ENCODE measurements around the gene ARHGAP25. TPM values are rescaled to one million over a fixed set of nuclear protein-coding genes. Genes with fewer than 3 reads are reported as not detected.

Gene ARHGAP25
- total RNA-seq, 2 experiments from 2014 or later: 79.8 to 87.7 TPM

- DNase-seq: no peak
- Mint-ChIP-seq H3K36me3 (peaks cover 32% of the 10 kb centered on the region), H3K4me1 (ENCODE audit: low read depth) (peaks cover 89% of the 10 kb centered on the region), H3K27me3 (no peaks in the 10 kb centered on the region), H3K9me3 (peaks cover 11% of the 10 kb centered on the region), H3K4me3 (no peak overlapping the region), H3K27ac (peak overlapping the region; percentile 64)
- intact Hi-C loops (cut with micrococcal nuclease): no loop called here
- POLR2A ChIA-PET: no interaction called here
- CTCF ChIA-PET: interaction anchor here (1.3 to 1.8 kb wide), 4 partner anchors 10 to 288 kb away, joined by 3 to 6 read pairs (median 4); partner anchors contain the start of genes APLF and FBXO48
These were observed 20.5 kb downstream of the ARHGAP25 start for GRCh38 chr2:68755071-68755470.

- Mint-ChIP-seq H3K27ac (peak overlapping the region; percentile 30), H3K9me3 (peaks cover 11% of the 10 kb centered on the region), H3K27me3 (no peaks in the 10 kb centered on the region), H3K36me3 (peaks cover 32% of the 10 kb centered on the region), H3K4me3 (no peak overlapping the region), H3K4me1 (ENCODE audit: low read depth) (peaks cover 90% of the 10 kb centered on the region)
- ChIA-PET POLR2A (no interaction called here), CTCF (interaction anchor here (0.7 to 1.9 kb wide), 11 partner anchors 8 to 289 kb away, joined by 3 to 9 read pairs (median 4); partner anchors contain the start of genes APLF and FBXO48)
- intact Hi-C loops (cut with micrococcal nuclease): no loop called here
- DNase-seq: no peak
These were observed 21.6 kb downstream of the ARHGAP25 start for GRCh38 chr2:68756178-68756577.

DNA sequence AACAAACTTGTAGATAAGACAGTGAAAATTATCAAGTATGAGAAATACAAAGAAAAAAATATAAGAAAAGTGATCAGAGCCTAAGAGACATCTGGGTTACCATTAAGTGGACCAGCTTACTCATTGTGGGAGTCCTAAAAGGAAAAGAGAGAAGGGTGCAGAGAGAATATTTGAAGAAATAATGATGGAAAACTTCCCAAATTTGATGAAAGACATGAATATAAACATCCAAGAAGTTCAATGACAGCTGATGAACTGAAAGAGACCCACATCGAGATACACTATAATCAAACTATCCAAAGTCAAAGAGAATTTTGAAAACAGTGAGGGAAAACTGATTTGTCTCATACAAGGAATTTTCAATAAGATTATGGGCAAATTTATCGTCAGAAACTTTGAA, 22.5 kb downstream of the ARHGAP25 start:
- Mint-ChIP-seq H3K36me3 (peaks cover 30% of the 10 kb centered on the region), H3K27me3 (no peaks in the 10 kb centered on the region), H3K4me1 (ENCODE audit: low read depth) (peaks cover 90% of the 10 kb centered on the region), H3K4me3 (no peak overlapping the region), H3K9me3 (peaks cover 11% of the 10 kb centered on the region), H3K27ac (peak overlapping the region; percentile 30)
- ChIA-PET POLR2A (interaction anchor here (0.9 kb wide), 1 partner anchor 9 kb away, joined by 3 read pairs; no protein-coding TSS in a partner anchor), CTCF (interaction anchor here (0.7 to 1.9 kb wide), 5 partner anchors 7 to 150 kb away, joined by 3 to 9 read pairs (median 4); no protein-coding TSS in a partner anchor)
- intact Hi-C loops (cut with micrococcal nuclease): no loop called here
- DNase-seq: no peak

- intact Hi-C loops (cut with micrococcal nuclease): loop anchor here (1.0 kb wide), 2 partner anchors 11 to 13 kb away; no protein-coding TSS in a partner anchor
- no peak for DNase-seq
- Mint-ChIP-seq H3K27ac (peak overlapping the region; percentile 91), H3K4me1 (ENCODE audit: low read depth) (peaks cover 92% of the 10 kb centered on the region), H3K4me3 (peak overlapping the region; percentile 31), H3K9me3 (peaks cover 2% of the 10 kb centered on the region), H3K36me3 (peaks cover 8% of the 10 kb centered on the region), H3K27me3 (no peaks in the 10 kb centered on the region)
- ChIA-PET POLR2A (interaction anchor here (1.0 to 1.3 kb wide), 5 partner anchors 9 to 146 kb away, joined by 3 to 5 read pairs (median 3); no protein-coding TSS in a partner anchor), CTCF (interaction anchor here (0.6 to 8.0 kb wide), 9 partner anchors 9 to 165 kb away, joined by 3 to 161 read pairs (median 3); partner anchors contain the start of gene ARHGAP25)
These were observed 27.5 kb downstream of the ARHGAP25 start for GRCh38 chr2:68762100-68762499.

DNA sequence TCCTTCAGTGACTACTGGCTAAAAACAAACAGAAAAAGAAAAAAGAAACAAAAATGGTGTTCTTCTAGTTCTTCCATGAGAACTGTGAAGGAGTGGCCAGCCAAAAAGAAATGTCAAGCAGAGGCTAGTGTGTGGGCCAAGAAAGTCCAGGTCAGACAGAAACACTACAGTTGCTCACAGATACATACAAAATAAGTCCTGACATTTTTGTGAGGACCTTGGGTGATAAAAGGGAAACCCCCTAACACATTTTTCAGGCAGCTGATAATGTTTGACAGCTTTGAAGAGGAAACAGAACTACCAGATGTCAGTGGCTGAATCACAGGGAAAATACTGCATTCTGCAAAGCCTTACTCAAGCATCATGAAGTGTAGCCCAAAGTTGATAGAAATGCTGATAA, 28.1 kb downstream of the ARHGAP25 start:
- intact Hi-C loops (cut with micrococcal nuclease): loop anchor here (1.0 kb wide), 2 partner anchors 11 to 13 kb away; no protein-coding TSS in a partner anchor
- H3K9me3 Mint-ChIP-seq: no peaks in the 10 kb centered on the region
- peaks cover 6% of the 10 kb centered on the region for H3K36me3 Mint-ChIP-seq
- no peaks in the 10 kb centered on the region for H3K27me3 Mint-ChIP-seq
- ChIA-PET CTCF (interaction anchor here (0.6 to 8.0 kb wide), 10 partner anchors 9 to 296 kb away, joined by 3 to 161 read pairs (median 4); partner anchors contain the start of genes ARHGAP25 and FBXO48), POLR2A (interaction anchor here (1.0 to 1.3 kb wide), 5 partner anchors 9 to 146 kb away, joined by 3 to 5 read pairs (median 3); no protein-coding TSS in a partner anchor)
- H3K27ac Mint-ChIP-seq: peak overlapping the region; percentile 91
- H3K4me1 Mint-ChIP-seq (ENCODE audit: low read depth): peaks cover 93% of the 10 kb centered on the region
- no peak for DNase-seq
- H3K4me3 Mint-ChIP-seq: peak overlapping the region; percentile 42

DNA sequence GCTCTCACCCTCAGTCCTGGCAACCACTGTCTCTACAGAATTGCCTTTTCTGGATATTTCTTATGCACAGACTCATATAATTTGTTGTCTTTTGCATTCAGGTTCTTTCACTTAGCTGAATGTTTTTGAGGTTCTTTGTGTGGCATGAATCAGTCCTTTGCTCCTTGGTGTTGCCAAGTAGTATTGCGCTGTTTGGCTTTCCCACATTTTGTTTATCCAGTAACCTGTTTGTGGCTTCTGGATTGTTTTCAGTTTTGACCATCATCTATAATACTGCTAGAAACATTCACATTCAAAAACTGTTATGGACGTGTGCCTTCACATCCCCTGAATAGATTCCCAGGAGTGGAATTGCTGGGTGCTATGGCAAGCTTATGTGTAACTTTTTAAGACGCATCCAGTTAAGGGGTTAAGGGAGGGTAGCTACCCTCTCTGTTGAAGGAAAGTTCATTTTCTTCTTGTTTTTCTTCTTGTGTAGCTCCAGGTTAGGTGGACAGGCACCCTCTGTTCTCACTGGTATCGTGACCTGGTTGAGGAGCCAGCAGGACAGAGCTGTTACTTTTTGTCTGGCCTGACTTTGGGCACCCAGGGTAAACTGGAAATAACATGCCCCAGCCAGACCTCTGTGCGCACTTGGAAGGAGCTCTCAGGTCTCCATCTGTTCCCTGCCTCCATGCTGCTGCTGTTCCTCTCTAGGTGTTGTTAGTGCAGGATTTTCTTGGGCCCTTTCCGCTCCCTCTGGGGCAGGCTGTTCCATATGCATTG, 29.6 kb downstream of the ARHGAP25 start:
- intact Hi-C loops (cut with micrococcal nuclease): no loop called here
- ChIA-PET POLR2A (interaction anchor here (1.0 to 2.0 kb wide), 7 partner anchors 11 to 144 kb away, joined by 4 to 10 read pairs (median 5); partner anchors contain the start of gene ARHGAP25), CTCF (interaction anchor here (0.9 to 8.0 kb wide), 13 partner anchors 8 to 301 kb away, joined by 3 to 161 read pairs (median 7); no protein-coding TSS in a partner anchor)
- H3K36me3 Mint-ChIP-seq: peaks cover 8% of the 10 kb centered on the region
- peaks cover 93% of the 10 kb centered on the region for H3K4me1 Mint-ChIP-seq (ENCODE audit: low read depth)
- H3K27me3 Mint-ChIP-seq: no peaks in the 10 kb centered on the region
- H3K9me3 Mint-ChIP-seq: no peaks in the 10 kb centered on the region
- H3K4me3 Mint-ChIP-seq: peak overlapping the region; percentile 73
- no peak for DNase-seq
- peak overlapping the region; percentile 87 for H3K27ac Mint-ChIP-seq

DNA sequence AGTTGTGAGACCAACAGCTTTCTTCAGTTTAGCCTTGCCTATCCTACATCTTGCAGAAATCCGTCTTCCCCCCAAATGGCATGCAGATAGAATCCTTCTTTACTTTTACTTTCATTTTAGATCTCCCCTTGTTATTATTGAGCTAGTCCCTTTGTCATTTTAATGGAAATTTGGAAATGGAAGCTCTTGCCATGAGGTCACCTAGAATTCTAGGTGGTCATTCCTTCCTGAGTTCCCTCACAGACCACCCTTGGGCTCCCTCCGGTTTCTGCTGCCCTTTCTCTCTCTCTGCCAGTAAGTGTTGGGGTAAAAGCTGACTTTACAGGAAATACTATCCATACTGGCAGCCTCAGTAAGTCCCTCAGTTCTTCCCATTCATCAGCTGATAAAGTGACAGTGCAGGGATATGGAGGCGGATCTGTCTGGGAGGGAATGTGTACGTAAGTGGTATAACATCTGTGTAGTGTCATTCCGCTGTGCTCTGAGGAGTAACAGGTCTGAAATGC, 30.2 kb downstream of the ARHGAP25 start:
- H3K27ac Mint-ChIP-seq: peak overlapping the region; percentile 87
- intact Hi-C loops (cut with micrococcal nuclease): loop anchor here (5.0 kb wide), 2 partner anchors 113 to 378 kb away; no protein-coding TSS in a partner anchor
- DNase-seq: no peak
- H3K36me3 Mint-ChIP-seq: peaks cover 8% of the 10 kb centered on the region
- H3K9me3 Mint-ChIP-seq: no peaks in the 10 kb centered on the region
- POLR2A ChIA-PET: interaction anchor here (0.8 to 2.0 kb wide), 8 partner anchors 10 to 143 kb away, joined by 3 to 10 read pairs (median 5); partner anchors contain the start of gene ARHGAP25
- CTCF ChIA-PET: interaction anchor here (0.9 to 8.0 kb wide), 13 partner anchors 9 to 301 kb away, joined by 3 to 161 read pairs (median 7); no protein-coding TSS in a partner anchor
- peaks cover 95% of the 10 kb centered on the region for H3K4me1 Mint-ChIP-seq (ENCODE audit: low read depth)
- H3K27me3 Mint-ChIP-seq: no peaks in the 10 kb centered on the region
- H3K4me3 Mint-ChIP-seq: peak overlapping the region; percentile 73

DNA sequence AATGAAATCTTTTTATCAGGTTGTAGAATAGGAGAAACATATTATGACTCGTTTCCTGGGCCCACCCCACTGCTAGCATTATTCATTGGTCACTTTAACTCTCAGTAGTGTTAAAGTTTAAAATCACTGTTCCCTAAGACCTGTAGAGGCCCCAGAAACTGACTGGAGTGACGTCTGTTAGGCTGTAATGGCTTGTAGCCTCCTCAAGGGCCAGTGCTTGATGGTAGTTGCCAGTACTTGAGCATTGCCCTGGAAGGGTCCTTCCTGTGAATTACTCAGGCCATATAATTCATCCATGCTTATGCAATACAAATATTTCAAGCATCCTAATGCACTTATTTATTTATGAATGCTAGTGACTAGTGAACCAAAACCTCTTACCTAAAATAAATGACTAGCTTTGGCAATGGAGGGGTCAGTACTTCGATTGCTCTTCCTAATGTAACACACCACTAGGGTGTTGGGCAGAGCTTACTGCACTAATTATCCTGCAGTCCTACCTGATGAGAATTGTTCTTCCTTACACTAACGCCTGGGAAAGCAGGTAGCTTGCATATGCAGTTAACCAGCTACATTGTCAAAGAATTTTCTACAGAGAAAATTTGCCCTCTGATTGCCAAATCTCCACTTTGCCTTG, 31.2 kb downstream of the ARHGAP25 start:
- Mint-ChIP-seq H3K4me3 (peak overlapping the region; percentile 76), H3K36me3 (peaks cover 8% of the 10 kb centered on the region), H3K27ac (peak overlapping the region; percentile 98), H3K9me3 (no peaks in the 10 kb centered on the region), H3K4me1 (ENCODE audit: low read depth) (peaks cover 96% of the 10 kb centered on the region), H3K27me3 (no peaks in the 10 kb centered on the region)
- DNase-seq: no peak
- ChIA-PET CTCF (interaction anchor here (0.9 to 8.0 kb wide), 16 partner anchors 10 to 302 kb away, joined by 3 to 161 read pairs (median 5); partner anchors contain the start of gene ARHGAP25), POLR2A (interaction anchor here (0.6 to 3.7 kb wide), 13 partner anchors 8 to 299 kb away, joined by 3 to 47 read pairs (median 3); partner anchors contain the start of genes ARHGAP25 and FBXO48)
- intact Hi-C loops (cut with micrococcal nuclease): loop anchor here (1.0 to 5.0 kb wide), 9 partner anchors 15 to 379 kb away; partner anchors contain the start of genes APLF and FBXO48

DNA sequence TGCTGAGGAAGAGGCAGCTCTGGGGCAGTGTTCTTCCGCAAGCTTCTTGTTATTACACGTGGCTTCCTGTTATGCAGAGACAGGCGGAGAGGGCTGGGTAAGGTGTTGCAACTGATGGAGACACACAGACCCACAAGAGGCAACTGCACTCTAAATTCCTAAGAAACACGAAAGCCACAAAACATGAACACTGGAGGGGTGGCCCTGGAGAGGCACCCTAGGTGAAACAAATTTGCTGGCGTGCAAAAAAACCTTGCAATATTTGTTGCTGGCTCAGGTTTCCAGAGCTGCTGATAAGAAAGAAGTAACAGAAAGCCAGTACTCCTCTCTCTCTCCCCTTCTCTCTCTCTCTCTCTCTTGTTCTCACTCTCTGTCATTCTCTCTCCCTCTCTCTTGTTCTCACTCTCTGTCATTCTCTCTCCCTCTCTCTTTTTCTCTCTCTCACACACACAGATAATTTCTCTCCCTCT, 31.8 kb downstream of the ARHGAP25 start:
- POLR2A ChIA-PET: interaction anchor here (0.6 to 3.7 kb wide), 13 partner anchors 9 to 300 kb away, joined by 3 to 47 read pairs (median 3); partner anchors contain the start of genes ARHGAP25 and FBXO48
- H3K36me3 Mint-ChIP-seq: peaks cover 11% of the 10 kb centered on the region
- no peaks in the 10 kb centered on the region for H3K9me3 Mint-ChIP-seq
- DNase-seq: peak; percentile 81
- H3K4me1 Mint-ChIP-seq (ENCODE audit: low read depth): peaks cover 96% of the 10 kb centered on the region
- CTCF ChIA-PET: interaction anchor here (0.9 to 8.0 kb wide), 16 partner anchors 10 to 303 kb away, joined by 3 to 161 read pairs (median 5); partner anchors contain the start of gene ARHGAP25
- H3K27me3 Mint-ChIP-seq: no peaks in the 10 kb centered on the region
- intact Hi-C loops (cut with micrococcal nuclease): loop anchor here (1.0 to 5.0 kb wide), 9 partner anchors 15 to 379 kb away; partner anchors contain the start of genes APLF and FBXO48
- peak overlapping the region; percentile 76 for H3K4me3 Mint-ChIP-seq
- H3K27ac Mint-ChIP-seq: peak overlapping the region; percentile 98

DNA sequence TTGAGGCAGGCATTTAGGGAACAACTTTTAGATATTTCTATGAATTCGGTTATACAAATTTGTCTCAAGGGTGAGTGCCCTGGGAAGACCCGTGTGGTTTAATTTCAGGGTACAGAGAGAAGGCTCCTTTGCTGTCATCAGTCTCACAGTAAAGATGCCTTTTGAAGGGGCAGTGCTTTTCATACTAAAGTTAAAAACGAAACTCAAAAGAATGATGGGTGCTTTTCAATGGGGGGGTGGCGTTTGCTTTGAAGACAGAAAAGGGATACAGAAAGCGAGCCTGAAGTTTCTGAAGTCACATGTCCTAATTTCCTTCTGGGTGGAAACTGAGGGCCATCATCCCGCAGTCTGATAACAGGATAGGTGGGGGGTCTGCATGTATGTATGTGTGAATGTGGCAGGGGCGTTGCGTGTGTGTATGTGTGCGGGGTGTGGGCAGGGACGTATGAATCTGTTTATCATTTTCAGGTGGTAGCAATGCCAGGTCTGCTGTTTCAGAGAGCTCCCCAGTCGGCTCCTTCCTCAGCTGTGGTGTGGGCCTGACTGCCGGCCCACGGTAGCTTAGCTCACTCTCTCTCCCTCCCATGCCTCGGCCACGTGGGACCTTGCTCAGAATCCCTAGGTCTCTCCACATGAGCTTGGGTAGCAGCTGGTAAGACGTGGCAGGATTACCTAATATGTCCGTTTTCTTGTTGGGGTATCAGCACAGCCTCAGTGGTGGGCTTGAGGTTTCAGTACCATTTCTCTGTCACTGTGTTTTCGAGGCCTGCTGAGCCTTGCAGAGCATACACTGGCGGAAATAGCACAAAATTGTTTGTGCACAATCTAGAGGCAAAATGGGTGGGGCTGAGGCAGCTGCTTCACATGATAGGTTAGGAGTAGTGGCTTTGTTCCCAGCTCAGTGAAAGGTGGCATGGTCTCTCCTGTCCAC, 32.7 kb downstream of the ARHGAP25 start:
- peak overlapping the region; percentile 98 for H3K27ac Mint-ChIP-seq
- POLR2A ChIA-PET: interaction anchor here (0.6 to 3.7 kb wide), 9 partner anchors 15 to 301 kb away, joined by 3 to 47 read pairs (median 4); partner anchors contain the start of genes ARHGAP25 and FBXO48
- intact Hi-C loops (cut with micrococcal nuclease): loop anchor here (5.0 kb wide), 2 partner anchors 115 to 380 kb away; no protein-coding TSS in a partner anchor
- peak; percentile 57 for DNase-seq
- CTCF ChIA-PET: interaction anchor here (0.7 to 8.0 kb wide), 13 partner anchors 9 to 143 kb away, joined by 3 to 161 read pairs (median 3); partner anchors contain the start of gene ARHGAP25
- H3K9me3 Mint-ChIP-seq: no peaks in the 10 kb centered on the region
- peak overlapping the region; percentile 76 for H3K4me3 Mint-ChIP-seq
- no peaks in the 10 kb centered on the region for H3K27me3 Mint-ChIP-seq
- H3K36me3 Mint-ChIP-seq: peaks cover 11% of the 10 kb centered on the region
- H3K4me1 Mint-ChIP-seq (ENCODE audit: low read depth): peaks cover 96% of the 10 kb centered on the region
